NB4 (cell line): Measurements from ENCODE around the gene ITPRID1.

Experiments
- DNase-seq: peaks from one replicate; pipeline ENCODE4 v3.0.0; 2010; ENCODE audit warnings: low read depth
- H3K4me3 ChIP-seq: one replicate; pipeline ENCODE4 v1.5.1; 2011; ENCODE audit warnings: mild to moderate bottlenecking, low read depth, low read length, moderate library complexity
- MYC ChIP-seq: IDR thresholded peaks from 2 replicates; pipeline ENCODE4 v1.6.1; 2011; ENCODE audit warnings: low read depth, low read length
- POLR2A ChIP-seq: IDR thresholded peaks from 2 replicates; pipeline ENCODE4 v1.6.1; 2011; ENCODE audit warnings: mild to moderate bottlenecking; ENCODE audit not compliant: insufficient read length; ENCODE audit errors: extremely low read depth
- TF ChIP-seq, protein P1 (sequence below): IDR thresholded peaks from one replicate; pipeline ENCODE4 v1.5.1; 2012; ENCODE audit warnings: low read depth, low read length
- TF ChIP-seq, protein P2 (sequence below): IDR thresholded peaks from 2 replicates; pipeline ENCODE4 v1.6.1; 2011; ENCODE audit warnings: low read depth, low read length

ITPRID1 gene

GRCh38 chr7:31549611-31550010 lies 35.7 kb downstream of the ITPRID1 start:
- H3K4me3 ChIP-seq, result no peak overlapping the region
- TF ChIP-seq, protein P1, sequence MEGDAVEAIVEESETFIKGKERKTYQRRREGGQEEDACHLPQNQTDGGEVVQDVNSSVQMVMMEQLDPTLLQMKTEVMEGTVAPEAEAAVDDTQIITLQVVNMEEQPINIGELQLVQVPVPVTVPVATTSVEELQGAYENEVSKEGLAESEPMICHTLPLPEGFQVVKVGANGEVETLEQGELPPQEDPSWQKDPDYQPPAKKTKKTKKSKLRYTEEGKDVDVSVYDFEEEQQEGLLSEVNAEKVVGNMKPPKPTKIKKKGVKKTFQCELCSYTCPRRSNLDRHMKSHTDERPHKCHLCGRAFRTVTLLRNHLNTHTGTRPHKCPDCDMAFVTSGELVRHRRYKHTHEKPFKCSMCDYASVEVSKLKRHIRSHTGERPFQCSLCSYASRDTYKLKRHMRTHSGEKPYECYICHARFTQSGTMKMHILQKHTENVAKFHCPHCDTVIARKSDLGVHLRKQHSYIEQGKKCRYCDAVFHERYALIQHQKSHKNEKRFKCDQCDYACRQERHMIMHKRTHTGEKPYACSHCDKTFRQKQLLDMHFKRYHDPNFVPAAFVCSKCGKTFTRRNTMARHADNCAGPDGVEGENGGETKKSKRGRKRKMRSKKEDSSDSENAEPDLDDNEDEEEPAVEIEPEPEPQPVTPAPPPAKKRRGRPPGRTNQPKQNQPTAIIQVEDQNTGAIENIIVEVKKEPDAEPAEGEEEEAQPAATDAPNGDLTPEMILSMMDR, result no peak
- TF ChIP-seq MYC, result no peak
- no peak for TF ChIP-seq POLR2A
- TF ChIP-seq, protein P2, sequence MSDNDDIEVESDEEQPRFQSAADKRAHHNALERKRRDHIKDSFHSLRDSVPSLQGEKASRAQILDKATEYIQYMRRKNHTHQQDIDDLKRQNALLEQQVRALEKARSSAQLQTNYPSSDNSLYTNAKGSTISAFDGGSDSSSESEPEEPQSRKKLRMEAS, result no peak
- DNase-seq, result no peak

DNA sequence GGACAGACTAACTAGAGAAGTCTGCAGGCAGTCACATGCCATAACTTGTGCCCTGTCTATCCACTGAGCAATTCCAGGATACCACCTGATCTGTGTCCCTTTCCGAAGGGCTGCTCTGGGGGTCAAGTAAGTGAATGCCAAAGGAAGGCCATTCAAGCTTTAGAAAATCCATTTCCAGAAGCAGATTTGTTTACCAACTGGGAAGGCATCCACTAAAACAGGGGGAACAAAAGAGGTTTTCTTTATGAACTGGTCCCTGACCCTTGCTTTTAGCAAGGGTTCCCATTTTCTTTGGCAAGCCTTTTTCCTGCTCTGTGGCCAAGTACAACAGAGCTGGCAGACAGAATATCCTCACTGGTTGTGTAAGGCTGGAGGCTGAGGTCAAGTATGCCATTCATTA lies 36.5 kb downstream of the ITPRID1 start:
- no peak for DNase-seq
- TF ChIP-seq, protein P1, result no peak
- TF ChIP-seq POLR2A (no peak), MYC (no peak)
- TF ChIP-seq, protein P2, result no peak
- H3K4me3 ChIP-seq, result no peak overlapping the region

DNA sequence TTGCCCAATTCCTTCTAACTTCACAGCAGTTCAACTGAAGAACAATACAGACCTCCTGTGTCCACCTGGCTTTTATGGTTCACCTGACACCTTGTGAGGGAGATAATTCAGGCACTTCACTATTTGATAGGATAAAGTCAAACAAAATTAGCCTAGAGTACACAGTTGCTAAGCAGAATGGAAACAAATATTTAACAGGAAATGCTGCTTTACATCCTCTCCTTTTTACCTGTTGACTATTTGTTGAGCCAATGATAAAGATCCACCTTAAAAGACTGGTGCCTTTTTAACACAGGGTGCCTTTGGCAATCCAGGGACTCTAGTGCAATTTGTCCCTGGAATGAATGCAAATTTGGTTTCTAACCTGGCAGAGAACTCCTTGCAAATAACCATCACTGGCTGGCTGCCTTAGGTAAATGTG lies 39.8 kb downstream of the ITPRID1 start:
- TF ChIP-seq POLR2A, result no peak
- TF ChIP-seq, protein P1, result no peak
- TF ChIP-seq MYC, result no peak
- TF ChIP-seq, protein P2, result no peak
- no peak for DNase-seq
- no peak overlapping the region for H3K4me3 ChIP-seq

GRCh38 chr7:31562002-31562401 lies 48.1 kb downstream of the ITPRID1 start:
- no peak for DNase-seq
- no peak overlapping the region for H3K4me3 ChIP-seq
- TF ChIP-seq, protein P1, result no peak
- TF ChIP-seq POLR2A (no peak), MYC (no peak)
- TF ChIP-seq, protein P2, result no peak

DNA sequence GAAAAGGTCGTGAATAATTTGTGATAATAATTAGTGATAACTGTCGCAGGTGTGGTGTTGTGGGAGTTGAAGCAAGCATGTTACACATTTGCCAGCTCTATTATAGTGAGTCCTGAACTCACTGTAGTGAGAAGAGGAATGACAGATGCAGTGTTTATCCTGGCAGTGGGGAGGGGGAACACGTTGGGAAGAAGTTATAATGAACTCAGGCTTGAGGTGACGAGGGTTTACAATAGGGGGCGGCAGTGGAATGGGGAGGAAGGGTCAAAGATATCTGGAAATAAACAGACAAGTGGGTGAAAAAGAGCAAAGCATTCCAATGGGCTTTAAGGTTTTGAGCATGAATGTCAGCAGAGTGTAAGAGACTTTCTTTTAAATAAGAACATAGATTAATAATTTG lies 49.6 kb downstream of the ITPRID1 start:
- H3K4me3 ChIP-seq, result no peak overlapping the region
- TF ChIP-seq MYC, result no peak
- TF ChIP-seq POLR2A, result no peak
- TF ChIP-seq, protein P2, result no peak
- TF ChIP-seq, protein P1, result no peak
- no peak for DNase-seq

GRCh38 chr7:31563951-31564350 lies 50.1 kb downstream of the ITPRID1 start:
- TF ChIP-seq, protein P1, result no peak
- TF ChIP-seq POLR2A (no peak), MYC (no peak)
- TF ChIP-seq, protein P2, result no peak
- no peak for DNase-seq
- H3K4me3 ChIP-seq, result no peak overlapping the region
